GM19467 (cell line): ENCODE data around the gene RNF215.

Experiments used
- ATAC-seq: cut with Tn5 transposase; IDR thresholded peaks from one replicate; pipeline ENCODE4 v1.9.1; 2021; ENCODE audit warnings: mild to moderate bottlenecking, moderate library complexity; ENCODE audit not compliant: unreplicated experiment

RNF215 gene

GRCh38 chr22:30386960-30387827, at the start of gene RNF215:
TSS of gene RNF215 (minus strand) at chr22:30387411. CDS start at chr22:30387313, 98 bp downstream.
- peak; percentile 70 for ATAC-seq

GRCh38 chr22:30436196-30436595, 49.0 kb upstream of the RNF215 start:
- no peak for ATAC-seq

- no peak for ATAC-seq
These were observed 48.5 kb upstream of the RNF215 start for GRCh38 chr22:30435674-30436126.

- ATAC-seq: no peak
These were observed 47.6 kb upstream of the RNF215 start for GRCh38 chr22:30434843-30435242.

GRCh38 chr22:30433773-30434172, 46.6 kb upstream of the RNF215 start:
- ATAC-seq: no peak

- no peak for ATAC-seq
These were observed 46.0 kb upstream of the RNF215 start for GRCh38 chr22:30433227-30433626.

GRCh38 chr22:30432520-30432919, 45.3 kb upstream of the RNF215 start:
- no peak for ATAC-seq

- ATAC-seq: no peak
These were observed 44.9 kb upstream of the RNF215 start for GRCh38 chr22:30432096-30432495.

GRCh38 chr22:30430933-30431332, 43.7 kb upstream of the RNF215 start:
- ATAC-seq: no peak

- no peak for ATAC-seq
These were observed 42.7 kb upstream of the RNF215 start for GRCh38 chr22:30429887-30430286.

GRCh38 chr22:30427871-30428270, 40.7 kb upstream of the RNF215 start:
- ATAC-seq: no peak

- ATAC-seq: no peak
These were observed 39.5 kb upstream of the RNF215 start for GRCh38 chr22:30426388-30427353.

GRCh38 chr22:30425616-30426387, 38.6 kb upstream of the RNF215 start, which contains the start of gene MTFP1:
TSS of gene MTFP1 (plus strand) at chr22:30425768. CDS start at chr22:30425880, 112 bp downstream.
- no peak for ATAC-seq

GRCh38 chr22:30425327-30425615, 38.1 kb upstream of the RNF215 start:
- ATAC-seq: no peak

GRCh38 chr22:30424534-30425326, 37.5 kb upstream of the RNF215 start:
- ATAC-seq: no peak

- ATAC-seq: peak; percentile 76
These were observed 36.8 kb upstream of the RNF215 start for GRCh38 chr22:30423959-30424533.

- peak; percentile 28 for ATAC-seq
These were observed 36.2 kb upstream of the RNF215 start for GRCh38 chr22:30423301-30423958.

- no peak for ATAC-seq
These were observed 35.5 kb upstream of the RNF215 start for GRCh38 chr22:30422481-30423300.
